Ishikawa (cell line): ENCODE data around the gene UACA.

ENCODE experiments used
- CEBPB ChIP-seq: IDR thresholded peaks from 2 replicates; pipeline ENCODE4 v1.6.1; 2012
- CREB1 ChIP-seq: IDR thresholded peaks from 2 replicates; pipeline ENCODE4 v1.6.1; 2012; ENCODE audit warnings: low read depth
- EP300 ChIP-seq: IDR thresholded peaks from 2 replicates; pipeline ENCODE4 v1.6.1; 2012; ENCODE audit warnings: borderline replicate concordance
- MAX ChIP-seq: IDR thresholded peaks from 2 replicates; pipeline ENCODE4 v1.6.1; 2012
- NFIC ChIP-seq: IDR thresholded peaks from 2 replicates; pipeline ENCODE4 v1.6.1; 2012
- RAD21 ChIP-seq: IDR thresholded peaks from 2 replicates; pipeline ENCODE4 v1.6.1; 2012; ENCODE audit warnings: low read depth
- REST ChIP-seq: IDR thresholded peaks from 2 replicates; pipeline ENCODE4 v1.6.1; 2012; ENCODE audit warnings: low read depth, mild to moderate bottlenecking
- TAF1 ChIP-seq: IDR thresholded peaks from 2 replicates; pipeline ENCODE4 v1.6.1; 2012; ENCODE audit warnings: low read depth, mild to moderate bottlenecking
- TCF12 ChIP-seq: IDR thresholded peaks from 2 replicates; pipeline ENCODE4 v1.6.1; 2012; ENCODE audit warnings: low read depth
- YY1 ChIP-seq: IDR thresholded peaks from 2 replicates; pipeline ENCODE4 v1.6.1; 2012; ENCODE audit warnings: low read depth
- ZBTB7A ChIP-seq: IDR thresholded peaks from 2 replicates; pipeline ENCODE4 v1.6.1; 2012; ENCODE audit warnings: low read depth

- TF ChIP-seq CREB1 (no peak), CEBPB (no peak), TCF12 (no peak), RAD21 (no peak), TAF1 (no peak), REST (no peak), NFIC (no peak), ZBTB7A (no peak), EP300 (no peak), YY1 (no peak), MAX (no peak)
Observed at GRCh38 chr15:70618929-70619328, 144.4 kb downstream of the UACA start.
